Ishikawa (cell line): Measurements from ENCODE around the gene RPS6KA2.

Experiments
- CEBPB ChIP-seq: IDR thresholded peaks from 2 replicates; pipeline ENCODE4 v1.6.1; 2012
- CREB1 ChIP-seq: IDR thresholded peaks from 2 replicates; pipeline ENCODE4 v1.6.1; 2012; ENCODE audit warnings: low read depth
- EGR1 ChIP-seq: IDR thresholded peaks from 2 replicates; pipeline ENCODE4 v1.6.1; 2012
- EP300 ChIP-seq: IDR thresholded peaks from 2 replicates; pipeline ENCODE4 v1.6.1; 2012; ENCODE audit warnings: borderline replicate concordance
- FOXM1 ChIP-seq: IDR thresholded peaks from 2 replicates; pipeline ENCODE4 v1.6.1; 2012; ENCODE audit warnings: low read depth, borderline replicate concordance
- MAX ChIP-seq: IDR thresholded peaks from 2 replicates; pipeline ENCODE4 v1.6.1; 2012
- NFIC ChIP-seq: IDR thresholded peaks from 2 replicates; pipeline ENCODE4 v1.6.1; 2012
- RAD21 ChIP-seq: IDR thresholded peaks from 2 replicates; pipeline ENCODE4 v1.6.1; 2012; ENCODE audit warnings: low read depth
- REST ChIP-seq: IDR thresholded peaks from 2 replicates; pipeline ENCODE4 v1.6.1; 2012; ENCODE audit warnings: low read depth, mild to moderate bottlenecking
- TAF1 ChIP-seq: IDR thresholded peaks from 2 replicates; pipeline ENCODE4 v1.6.1; 2012; ENCODE audit warnings: low read depth, mild to moderate bottlenecking
- TCF12 ChIP-seq: IDR thresholded peaks from 2 replicates; pipeline ENCODE4 v1.6.1; 2012; ENCODE audit warnings: low read depth
- TEAD4 ChIP-seq: IDR thresholded peaks from 2 replicates; pipeline ENCODE4 v1.6.1; 2012
- YY1 ChIP-seq: IDR thresholded peaks from 2 replicates; pipeline ENCODE4 v1.6.1; 2012; ENCODE audit warnings: low read depth
- ZBTB7A ChIP-seq: IDR thresholded peaks from 2 replicates; pipeline ENCODE4 v1.6.1; 2012; ENCODE audit warnings: low read depth
- TF ChIP-seq, protein P1 (sequence below): IDR thresholded peaks from 2 replicates; pipeline ENCODE4 v1.6.1; 2012

RPS6KA2 gene

GRCh38 chr6:166504100-166504499 is 123.0 kb downstream of the RPS6KA2 start:
- TF ChIP-seq MAX (no peak), YY1 (no peak), RAD21 (no peak), ZBTB7A (no peak), CREB1 (no peak), TEAD4 (no peak), TCF12 (no peak), REST (no peak), TAF1 (no peak), CEBPB (no peak), FOXM1 (no peak)
- TF ChIP-seq, protein P1, sequence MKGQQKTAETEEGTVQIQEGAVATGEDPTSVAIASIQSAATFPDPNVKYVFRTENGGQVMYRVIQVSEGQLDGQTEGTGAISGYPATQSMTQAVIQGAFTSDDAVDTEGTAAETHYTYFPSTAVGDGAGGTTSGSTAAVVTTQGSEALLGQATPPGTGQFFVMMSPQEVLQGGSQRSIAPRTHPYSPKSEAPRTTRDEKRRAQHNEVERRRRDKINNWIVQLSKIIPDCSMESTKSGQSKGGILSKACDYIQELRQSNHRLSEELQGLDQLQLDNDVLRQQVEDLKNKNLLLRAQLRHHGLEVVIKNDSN, result no peak

DNA sequence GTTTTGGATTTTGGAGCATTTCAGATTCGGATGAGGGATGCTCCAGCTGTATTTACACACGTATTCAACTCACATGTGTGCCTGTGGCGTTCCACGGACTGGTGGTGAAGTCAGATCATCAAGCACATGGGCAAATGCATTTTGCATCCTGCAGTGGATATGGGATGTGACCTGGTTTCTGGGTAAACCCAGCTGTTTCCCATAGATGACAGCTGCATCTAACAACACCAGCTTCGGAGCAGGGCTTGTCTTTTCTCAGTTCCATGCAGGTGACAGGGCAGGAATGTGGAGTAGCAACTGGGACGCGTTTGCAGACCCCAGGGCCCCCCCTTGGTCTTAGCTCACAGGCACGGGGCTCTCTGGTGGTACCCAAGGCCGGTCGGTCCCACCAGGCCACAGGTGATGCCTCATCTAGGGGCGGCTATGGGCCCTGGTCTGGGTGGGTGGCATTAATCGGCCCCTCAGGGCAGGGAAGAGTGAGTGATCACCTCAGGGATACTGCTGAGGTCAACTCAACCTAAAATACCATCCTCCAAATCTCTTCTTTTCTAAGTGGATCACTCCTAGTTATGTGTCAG is 123.8 kb downstream of the RPS6KA2 start:
- TF ChIP-seq FOXM1, result no peak
- no peak for TF ChIP-seq CEBPB

DNA sequence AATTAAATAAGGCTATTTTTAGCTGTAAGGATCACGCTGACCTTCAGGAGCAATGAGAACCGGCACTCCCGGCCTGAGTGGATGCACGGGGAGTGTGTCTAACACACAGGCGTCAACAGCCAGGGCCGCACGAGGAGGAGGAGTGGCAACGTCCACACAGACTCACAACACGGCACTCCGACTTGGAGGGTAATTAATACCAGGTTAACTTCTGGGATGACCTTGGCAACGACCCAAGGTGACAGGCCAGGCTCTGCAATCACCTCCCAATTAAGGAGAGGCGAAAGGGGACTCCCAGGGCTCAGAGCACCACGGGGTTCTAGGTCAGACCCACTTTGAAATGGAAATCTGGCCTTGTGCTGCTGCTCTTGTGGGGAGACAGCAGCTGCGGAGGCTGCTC is 124.6 kb downstream of the RPS6KA2 start:
- no peak for TF ChIP-seq EP300
- TF ChIP-seq ZBTB7A, result no peak
- TF ChIP-seq RAD21, result no peak
- TF ChIP-seq, protein P1, result no peak

- TF ChIP-seq ZBTB7A (no peak), TEAD4 (no peak), CEBPB (no peak), TCF12 (no peak), REST (no peak), TAF1 (no peak), CREB1 (no peak), NFIC (no peak), EGR1 (no peak), RAD21 (no peak), MAX (no peak), EP300 (no peak), FOXM1 (no peak)
- TF ChIP-seq, protein P1, result no peak
Measured at GRCh38 chr6:166501246-166501645, 125.8 kb downstream of the RPS6KA2 start.

DNA sequence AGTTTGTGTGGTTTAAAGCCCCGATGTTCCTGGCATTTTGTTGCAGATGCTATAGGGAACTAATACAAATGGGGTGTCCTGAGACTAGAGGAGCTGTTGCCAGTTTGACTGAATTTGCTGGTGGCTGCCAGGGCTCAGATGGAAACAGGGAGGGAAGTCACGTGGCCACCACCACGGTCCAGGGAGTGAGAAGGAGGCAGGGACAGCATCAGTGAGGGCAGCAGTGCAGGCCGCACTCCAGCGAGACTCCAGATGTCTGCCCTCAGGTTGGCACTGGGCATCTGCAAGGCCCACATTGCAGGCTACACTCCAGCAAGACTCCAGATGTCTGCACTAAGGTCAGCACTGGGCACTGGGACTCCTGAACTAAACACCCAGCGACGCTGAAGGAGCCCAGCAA is 126.8 kb downstream of the RPS6KA2 start:
- TF ChIP-seq MAX (no peak), NFIC (no peak), EP300 (no peak), REST (no peak), TAF1 (no peak), TEAD4 (no peak), ZBTB7A (no peak), TCF12 (no peak), YY1 (no peak), CREB1 (no peak), CEBPB (no peak), EGR1 (no peak), FOXM1 (no peak), RAD21 (no peak)
- TF ChIP-seq, protein P1, result no peak
